Inflammatory macrophage (primary cell): ENCODE measurements around the gene CFAP97D1.
A peak's percentile ranks its signal among the peaks of the same experiment; 100 is the strongest.

Experiments
- DNase-seq, 2 donors: peaks; one replicate each; pipeline ENCODE4 v3.0.0-alpha.2; 2020 to 2022

Gene CFAP97D1

DNA sequence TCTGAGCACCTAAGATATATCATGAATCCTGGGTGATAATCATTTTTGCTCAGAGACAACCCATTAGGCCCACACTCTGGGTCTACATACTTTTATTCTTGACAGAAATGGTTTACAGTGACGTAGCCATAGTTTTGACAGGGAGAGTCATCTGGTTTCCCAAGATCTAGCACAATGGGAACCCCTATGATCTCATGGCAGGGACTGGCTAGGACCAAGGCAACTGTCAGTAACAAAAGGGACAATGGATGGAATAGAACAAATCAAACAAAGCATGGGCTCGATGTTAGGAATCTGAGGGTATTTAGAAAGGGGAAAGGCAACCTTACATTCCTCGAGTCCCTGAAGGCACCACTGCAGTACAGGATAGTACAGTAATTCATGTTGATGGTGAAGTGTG lies 20.5 kb downstream of the CFAP97D1 start:
- DNase-seq: no peak

DNA sequence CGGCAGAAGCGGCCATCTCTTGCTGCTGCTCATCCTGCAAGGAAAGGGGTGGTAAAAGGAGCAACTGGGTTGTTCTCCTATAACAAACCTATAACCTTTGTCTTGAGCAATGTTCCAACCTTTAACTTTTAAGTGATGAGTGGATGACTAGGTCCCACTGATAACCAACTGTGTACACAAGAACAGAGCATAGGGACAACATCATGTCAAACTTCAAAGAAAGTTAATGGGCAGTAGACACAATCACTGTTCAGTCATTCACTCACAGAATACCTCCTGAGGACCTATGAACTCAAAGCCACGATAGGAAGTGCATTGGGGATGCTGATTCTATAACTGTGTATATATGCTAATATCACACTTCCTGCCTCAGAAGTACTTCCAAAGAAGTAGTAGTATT lies 21.6 kb downstream of the CFAP97D1 start:
- no peak for DNase-seq

DNA sequence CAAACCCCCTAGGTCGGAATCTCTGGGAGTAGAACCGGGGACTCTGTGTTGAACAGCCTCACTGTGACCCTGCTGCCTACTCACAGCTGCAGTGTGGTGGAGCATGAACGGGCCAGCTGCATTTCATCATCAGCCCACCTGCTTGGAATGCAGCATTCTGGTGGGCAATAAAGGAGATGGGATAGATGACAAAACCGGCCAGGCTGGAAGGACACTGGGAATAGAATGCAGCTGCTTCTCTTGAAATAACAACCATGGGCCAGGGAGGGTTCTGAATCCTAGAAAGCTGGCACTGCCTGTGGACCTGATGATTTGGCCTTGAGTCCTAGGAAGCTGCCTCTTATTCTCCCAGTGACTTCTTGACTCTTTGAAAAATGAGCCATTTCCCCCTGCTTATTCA lies 23.5 kb downstream of the CFAP97D1 start:
- no peak for DNase-seq

DNA sequence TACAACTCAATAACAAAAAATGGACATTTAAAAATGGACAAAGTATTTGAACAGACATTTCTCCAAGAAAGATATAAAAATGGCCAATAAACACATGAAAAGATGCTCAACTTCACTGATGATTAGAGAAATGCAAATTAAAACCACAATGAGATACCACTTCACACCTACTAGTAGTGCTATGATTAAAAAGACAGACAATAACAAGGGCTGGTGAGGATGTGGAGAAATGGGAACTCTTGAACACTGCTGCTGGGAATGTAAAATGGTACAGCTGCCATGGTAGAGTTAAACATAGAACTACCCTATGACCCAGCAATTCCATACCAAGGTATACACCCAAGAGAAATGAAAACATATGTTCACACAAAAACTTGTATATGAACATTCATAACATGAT lies 24.9 kb downstream of the CFAP97D1 start:
- no peak for DNase-seq

DNA sequence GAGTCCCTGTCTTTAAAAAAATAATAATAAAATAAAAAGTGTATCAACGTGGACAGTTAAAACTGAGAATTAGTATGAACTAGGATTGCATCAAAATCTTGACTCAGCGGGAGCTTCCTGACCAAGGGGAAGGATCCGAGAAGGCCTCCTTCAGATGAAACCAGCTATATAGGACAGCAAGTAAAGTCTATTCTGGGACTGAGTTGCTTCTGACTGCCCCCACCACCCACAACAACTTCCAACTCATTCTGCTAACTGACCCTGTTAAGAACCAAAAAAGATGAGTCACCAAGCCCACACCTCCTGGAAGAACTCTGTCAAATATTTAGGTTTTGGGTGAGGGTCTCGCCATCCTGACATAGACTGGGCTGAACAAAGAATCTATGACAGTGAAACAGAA lies 27.8 kb downstream of the CFAP97D1 start:
- DNase-seq: peak; percentile 15 to 71

DNA sequence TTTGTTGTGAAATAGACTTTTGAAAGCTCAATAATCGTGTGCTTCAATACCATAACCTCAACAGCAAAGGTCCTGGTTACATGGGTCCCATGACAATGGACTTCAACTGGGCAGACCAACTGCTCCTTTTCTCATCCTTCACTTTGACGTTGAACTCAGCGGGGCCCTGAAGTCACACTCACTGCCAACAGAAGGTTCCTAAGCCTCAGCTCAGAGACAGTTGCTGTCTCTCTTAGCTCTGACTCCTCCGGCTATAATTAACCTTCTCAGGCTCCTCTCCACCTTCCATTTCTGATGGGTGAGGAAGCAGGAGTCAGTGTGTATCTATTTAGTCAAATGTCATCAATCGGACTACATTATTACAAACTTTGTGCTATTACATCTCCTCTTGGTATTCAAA lies 28.9 kb downstream of the CFAP97D1 start:
- DNase-seq: no peak

DNA sequence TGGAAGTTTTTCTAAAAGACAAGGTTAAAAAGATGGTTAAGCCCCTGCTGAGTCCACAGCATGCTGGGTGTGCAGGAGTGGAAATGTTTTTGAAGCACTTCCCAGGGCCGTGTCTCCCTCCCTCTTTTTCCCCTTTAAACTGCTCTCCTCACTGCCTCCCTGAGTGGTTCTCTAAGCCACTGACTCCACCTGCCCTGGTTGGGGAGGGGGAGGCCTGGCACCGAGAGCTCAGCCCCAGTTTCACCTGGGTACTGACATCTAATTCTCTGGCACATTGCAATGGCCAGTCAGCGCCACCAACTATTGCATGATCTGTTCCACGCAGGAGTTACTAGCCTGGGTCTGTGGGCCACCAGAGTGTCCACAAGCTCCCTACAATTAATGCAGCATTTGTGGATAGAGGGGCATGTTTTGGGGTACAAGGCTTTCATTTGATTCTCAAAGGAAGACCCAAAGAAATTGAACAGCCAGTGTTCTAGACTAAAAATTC lies 30.0 kb downstream of the CFAP97D1 start:
- no peak for DNase-seq

DNA sequence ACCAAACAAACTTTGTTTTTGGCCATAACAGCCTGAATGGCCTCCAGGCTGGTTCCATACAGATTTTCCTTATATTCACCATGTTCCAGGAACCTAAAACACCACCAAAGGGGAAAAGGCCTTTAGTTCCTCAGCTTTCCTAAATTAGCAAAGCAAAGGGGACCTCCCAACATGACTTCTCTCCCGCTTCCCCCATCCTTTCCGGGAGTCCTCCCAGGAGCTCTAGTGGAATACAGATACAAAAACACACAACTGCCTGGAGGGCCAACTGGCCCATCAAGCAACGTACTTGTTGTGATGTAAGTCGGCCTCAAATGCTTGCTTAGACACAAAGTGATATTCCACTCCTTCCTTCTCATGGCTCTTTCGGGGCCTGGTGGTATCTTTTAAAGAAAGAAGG lies 30.6 kb downstream of the CFAP97D1 start:
- no peak for DNase-seq

DNA sequence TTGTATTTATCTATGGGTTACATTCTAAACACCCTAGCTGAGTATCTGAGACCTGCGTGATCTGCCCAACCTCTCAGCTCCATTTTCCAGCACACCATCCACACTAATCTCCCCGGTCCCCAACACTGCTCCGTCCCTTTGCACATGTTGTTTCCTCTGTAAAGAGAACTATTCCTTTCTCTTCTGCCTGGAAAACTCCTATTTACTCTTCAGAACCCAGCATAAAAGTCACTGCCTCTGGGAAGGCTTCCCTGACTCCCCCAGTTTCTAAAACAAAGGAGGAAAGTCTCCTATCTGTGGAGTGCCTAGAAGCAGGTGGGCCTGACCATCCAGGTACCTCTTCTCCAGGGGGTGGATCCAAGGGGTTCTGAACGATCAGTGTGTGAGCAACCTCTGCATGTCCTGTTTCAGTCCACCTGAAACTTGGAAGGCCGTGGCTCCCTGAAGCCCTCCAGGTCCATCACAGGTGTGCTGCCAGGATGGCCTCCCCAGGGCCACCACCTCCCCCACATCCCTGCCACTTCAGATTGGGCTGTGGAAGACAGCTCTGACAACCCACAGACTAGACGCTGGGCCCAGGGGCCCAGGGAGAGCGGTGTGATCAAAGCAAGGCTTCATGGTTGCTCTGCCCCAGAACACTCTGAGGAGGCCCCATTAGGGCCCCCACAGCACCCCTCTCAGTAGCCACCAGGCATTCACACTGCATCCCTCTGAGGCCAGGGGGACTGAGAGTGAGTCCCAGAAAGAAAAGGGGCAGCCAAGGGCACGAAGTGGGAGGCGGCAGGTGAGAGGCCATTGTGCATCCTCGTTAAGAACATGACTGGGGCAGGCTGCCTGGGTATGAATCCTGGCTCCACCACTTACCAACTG lies 32.4 kb downstream of the CFAP97D1 start:
- no peak for DNase-seq

DNA sequence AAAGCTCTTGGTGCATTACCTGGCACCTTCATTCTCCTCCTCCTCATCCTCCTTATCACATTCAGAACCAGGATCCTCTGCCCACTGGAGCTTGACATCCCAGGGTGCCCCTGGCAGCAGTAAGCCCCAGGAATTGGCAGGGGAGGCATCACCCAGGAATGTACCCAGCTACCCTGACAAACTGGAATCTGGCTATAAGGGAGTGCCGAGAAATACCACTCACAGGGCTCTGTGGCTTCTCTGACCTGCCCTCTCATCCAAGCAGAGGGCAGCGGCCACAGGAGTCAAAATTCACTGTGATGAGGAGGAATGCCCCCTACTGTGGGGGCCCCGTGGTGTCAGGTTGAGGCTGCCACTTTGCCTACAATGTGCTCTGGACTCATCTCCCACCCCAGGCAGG lies 33.2 kb downstream of the CFAP97D1 start:
- DNase-seq: no peak

DNA sequence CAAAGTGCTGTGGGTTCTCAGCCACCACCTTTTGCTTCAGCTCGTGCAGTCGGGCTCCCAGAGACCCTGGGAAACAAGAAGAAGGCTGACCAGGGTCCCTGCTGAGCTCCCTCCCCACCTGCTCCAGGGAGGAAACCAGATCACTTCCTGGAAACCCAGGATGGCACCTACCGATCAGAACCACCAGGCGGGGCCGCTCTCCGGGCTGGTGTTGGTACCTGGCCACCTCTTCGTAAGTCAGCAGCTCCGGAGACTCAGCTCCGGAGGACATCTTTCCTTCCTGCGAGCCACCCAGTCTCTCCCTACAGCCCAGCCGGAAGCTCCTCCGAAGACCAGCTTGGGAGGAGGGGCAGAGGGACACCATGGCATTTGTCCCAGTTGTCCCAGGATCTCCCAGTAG lies 33.8 kb downstream of the CFAP97D1 start:
- no peak for DNase-seq

DNA sequence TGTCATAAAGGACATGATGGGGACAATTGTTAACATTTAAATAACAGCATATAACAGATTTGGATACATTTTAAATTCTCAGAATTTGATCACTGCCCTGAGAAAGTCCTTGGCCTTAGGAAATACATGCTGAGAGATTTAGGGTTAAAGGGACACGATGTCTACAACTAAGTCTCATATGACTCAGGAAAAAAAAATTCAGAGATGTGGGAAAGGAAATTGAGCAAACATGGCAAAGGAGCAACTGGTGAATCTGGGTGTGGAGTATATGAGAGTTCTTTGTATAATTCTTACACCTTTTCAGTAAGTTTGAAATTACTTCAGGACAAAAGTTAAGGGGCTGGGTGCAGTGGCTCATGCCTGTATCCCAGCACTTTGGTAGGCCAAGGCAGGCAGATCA lies 34.5 kb downstream of the CFAP97D1 start:
- DNase-seq: peak; percentile 52 to 64

DNA sequence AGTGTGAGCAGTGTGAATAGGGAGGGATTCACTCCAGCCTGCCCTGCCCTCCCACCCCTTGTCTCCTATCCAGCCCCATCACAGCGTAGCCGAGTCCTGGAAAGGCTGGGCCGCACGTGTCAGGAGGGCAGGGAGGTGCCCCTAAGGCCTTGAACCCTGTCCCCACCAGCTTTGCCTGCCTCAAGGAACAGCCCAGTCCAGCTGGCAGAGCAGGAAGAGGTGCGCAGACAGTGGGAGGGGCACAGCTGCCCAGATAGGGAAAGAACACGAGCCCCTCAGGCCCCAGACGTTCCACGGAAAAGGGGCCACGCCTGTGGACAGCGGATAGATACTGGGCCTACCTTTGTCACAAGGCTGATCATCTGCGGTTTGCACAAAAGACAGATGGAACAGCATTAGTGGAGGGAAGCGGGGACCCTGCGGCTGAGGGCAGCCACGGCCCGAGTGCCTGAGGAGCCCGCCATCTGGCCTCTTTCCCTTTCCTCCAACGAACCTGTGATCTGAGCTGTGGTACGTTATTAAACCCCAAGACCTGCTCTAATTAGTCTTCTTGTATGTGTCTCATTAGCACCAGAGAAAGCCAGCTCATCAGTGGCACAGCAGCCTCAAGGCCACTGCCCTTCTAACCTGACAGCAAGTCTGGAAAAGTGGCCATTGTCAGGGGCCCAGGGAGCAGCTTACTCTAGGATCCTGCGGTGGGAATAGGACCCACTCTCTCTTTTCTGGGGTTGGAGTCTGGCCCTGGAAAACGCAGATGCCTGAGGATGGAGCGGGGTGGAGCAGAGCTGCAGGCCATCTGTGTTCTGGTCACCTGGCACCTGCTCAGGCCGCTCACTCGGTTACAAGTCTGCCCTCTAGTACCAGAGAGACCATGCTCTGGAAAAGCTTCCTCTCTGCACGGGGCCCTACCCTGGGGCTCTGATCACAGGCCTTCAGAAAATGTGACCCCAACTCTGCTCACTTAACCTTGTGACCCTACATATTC lies 36.4 kb downstream of the CFAP97D1 start:
- DNase-seq: no peak

DNA sequence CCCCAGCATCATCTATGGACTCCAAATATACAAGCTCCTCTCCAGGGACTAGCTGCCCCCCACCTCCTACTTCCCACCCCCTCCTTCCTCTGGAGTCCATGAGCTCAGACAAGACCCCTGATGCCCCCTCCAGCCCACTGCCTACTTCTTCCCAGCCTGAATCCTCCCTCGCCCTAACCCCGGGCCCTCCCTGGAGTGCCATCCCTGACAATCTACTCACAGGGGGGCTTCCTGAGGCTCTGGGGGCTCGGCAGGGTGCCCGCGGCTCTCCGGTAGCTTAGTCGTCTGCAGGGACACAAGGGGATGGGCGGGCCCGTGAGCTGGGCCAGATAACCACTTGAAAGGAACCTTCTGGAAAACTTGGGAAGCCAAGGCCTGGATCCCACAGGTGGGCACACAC lies 37.6 kb downstream of the CFAP97D1 start:
- no peak for DNase-seq

DNA sequence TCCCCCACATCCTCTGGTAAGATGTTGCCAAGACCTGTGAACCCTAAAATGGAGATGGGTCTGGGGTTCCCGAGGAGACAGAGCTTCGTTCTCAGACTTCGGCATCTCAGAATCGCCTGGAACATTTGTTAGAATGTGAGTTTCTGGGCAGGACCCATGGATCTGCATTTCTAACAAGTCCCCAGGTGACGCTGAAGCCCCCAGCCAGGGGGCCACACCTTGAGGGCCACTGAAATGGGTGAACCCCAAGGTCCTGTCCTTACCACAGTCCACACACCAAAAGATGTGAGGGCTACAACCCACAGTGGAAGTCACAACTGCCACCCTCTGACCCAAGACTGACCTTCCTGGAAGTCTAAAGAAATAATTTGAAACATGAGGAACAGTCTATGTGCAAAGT lies 38.7 kb downstream of the CFAP97D1 start:
- DNase-seq: peak; percentile 14 to 34

DNA sequence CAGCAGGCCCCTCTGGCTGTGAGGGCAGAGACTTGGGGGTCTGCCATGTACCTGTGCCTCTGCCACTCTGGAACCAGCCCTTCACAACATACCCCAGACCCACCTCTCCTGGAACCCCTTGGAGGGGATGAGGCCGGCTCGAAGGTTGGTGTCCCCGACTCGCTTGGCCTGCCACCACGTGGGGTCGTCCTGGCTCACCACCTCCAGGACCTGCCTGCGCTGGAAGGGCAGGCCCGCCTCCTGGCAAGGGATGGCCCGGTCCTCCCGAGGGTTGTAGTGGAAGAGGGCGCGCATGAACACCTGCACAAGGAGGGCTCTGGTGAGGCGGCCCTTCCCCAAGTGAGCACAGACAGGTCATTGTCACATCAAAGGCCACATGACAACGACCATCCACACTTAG lies 40.5 kb downstream of the CFAP97D1 start:
- DNase-seq: no peak

DNA sequence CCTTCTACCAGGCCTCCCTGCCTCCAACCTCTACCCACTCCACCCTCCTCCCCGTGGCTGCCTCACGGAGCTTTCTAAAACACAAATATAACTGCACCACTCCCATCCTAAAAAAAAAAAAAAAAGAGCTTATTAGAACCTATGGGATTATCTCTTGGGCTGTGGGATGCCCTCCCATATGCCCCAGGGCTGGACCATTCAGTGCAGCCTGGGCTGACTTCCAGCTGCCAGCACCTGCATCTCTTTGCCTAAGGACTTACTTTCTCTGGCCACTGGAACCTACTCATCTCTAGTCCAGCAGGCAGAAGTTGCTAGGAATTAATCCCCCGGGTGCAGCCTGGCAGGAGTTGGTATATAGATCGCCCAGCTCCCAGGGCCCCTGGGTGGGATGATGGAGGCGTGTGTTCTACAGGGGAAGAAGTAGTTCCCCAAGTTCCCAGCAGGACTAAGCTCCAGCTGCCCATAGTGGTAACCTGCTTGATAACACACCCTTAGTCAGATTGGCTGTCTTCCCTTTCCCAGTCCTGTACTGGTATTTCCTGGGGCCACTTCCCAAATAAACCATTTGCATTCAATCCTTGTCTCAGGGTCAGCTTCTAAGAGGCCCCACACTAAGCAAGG lies 42.4 kb downstream of the CFAP97D1 start:
- no peak for DNase-seq

DNA sequence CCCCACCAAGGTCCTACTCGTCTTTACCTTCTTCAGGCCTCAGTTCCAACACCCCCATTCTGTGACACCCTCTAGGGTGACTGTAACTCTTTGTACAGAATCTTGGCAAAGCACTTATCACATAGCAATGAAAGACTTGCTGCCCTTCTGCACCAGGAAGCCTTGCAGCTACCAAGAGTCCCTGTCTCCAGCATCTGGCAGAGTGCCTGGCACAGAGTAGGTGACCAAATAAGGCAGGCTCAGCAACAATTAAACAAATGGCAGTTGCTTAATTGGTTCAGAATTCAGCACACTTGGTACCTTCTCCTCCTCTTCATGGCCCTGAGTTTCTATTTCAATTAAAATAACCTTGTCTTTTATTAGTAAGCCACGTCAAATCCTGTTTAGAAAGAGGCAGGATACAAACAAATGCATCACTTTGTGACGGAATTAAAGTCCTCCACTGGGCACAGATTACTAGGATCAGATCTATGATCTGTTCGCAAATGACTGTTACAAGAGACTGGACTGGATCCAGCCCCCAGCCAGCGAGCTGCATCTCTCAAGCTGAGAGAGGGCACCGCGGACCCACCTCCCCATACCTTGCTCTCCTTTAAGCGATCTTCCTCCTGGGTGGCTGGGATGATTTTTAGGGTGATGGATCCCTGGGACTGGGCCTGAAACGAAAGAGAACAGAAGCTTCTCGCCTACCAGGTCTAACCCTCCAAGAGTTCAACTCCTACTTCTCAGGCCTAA lies 43.3 kb downstream of the CFAP97D1 start:
- DNase-seq: no peak

DNA sequence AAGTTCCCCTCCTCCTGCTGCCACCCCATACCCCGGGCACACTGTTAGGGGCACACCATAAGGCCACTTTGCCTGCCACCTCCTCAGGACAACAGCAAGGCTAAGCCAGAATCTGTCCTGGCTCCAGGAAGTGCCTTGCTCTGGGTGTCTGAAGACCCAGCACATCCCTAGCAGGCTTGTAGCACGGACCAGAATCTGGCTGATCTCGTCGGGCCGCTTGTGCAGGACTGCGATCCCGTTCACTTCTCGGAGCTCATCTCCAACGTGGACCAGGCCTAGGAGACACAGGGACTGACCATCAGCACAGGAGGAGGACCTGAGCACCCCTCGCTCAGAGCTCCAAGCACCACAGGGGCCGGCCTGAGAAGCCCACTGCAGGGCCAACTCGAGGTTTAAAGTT lies 45.3 kb downstream of the CFAP97D1 start:
- no peak for DNase-seq

DNA sequence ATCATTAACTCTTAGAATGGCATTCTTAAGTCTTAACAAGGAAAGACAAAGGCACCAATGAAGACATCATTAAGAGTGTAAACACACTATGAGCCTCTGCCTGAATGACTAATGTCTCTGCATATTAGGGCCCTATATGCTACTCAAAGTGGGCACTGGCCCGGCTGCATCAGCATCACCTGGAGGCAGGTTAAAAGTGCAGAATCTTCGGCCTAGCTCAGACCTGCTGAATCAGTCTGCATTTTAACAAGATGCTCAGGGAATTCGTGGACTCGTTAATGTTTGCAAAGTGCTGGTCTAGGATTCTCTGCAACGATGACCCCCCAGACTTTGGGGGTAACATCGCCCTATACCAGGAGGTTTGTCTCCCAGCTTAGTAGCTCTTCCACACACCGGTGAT lies 46.0 kb downstream of the CFAP97D1 start:
- no peak for DNase-seq

DNA sequence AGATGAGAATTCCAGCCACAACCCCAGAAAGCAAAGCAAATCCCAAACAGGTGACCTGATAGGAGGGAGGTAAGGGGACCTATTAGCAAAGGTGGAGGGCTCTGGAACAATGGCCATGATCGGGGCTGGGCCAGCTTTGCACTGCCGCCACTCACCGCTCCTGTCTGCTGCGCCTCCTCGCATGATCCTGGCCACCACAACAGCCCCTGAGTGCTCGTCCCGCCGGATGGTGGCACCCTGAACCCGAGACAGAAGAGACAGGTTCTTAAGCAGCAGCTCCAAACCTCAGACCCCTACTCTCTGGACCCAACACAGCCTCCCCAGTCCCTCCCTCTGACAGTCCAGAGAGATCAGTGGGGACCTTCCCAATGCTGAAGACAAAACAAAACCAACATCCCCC lies 47.4 kb downstream of the CFAP97D1 start:
- DNase-seq: no peak

DNA sequence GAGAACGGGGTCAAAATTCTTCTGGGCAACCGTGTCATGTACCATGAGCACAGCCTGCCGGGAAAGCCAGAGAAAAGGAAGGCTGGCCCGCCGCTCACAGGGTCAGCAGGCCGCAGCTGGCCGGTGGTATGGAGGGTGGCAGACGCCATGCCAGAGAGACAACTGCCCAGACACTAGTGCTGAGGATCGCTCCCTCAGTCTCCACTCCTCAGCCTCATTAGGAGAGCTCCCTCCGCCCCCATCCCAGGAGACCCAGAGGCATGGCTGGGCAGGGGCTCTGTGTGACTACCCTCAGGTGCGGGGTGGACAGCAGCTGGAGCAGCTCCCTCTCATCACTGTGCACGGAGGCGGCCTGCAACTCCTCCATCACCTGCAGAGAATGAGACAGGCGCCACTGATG lies 49.5 kb downstream of the CFAP97D1 start:
- DNase-seq: no peak
